Right ventricle myocardium superior (tissue), 1 donor: ENCODE measurements around the gene ADGRE3. TPM values are rescaled to one million over a fixed set of nuclear protein-coding genes. Genes with fewer than 3 reads are reported as not detected.
"Not testable (repeated sequence)": the region's sequence is repeated elsewhere in the genome, so short reads cannot be mapped to it uniquely, and the experiment has no call there.

Source experiments
- ATAC-seq: fragments of 200-7000 bp; cut with Tn5 transposase; one replicate; pipeline ENCODE4 v1.9.1; 2020; ENCODE audit warnings: mild to moderate bottlenecking; ENCODE audit not compliant: poor library complexity
- DNase-seq: peaks from one replicate; pipeline ENCODE4 v3.0.0-alpha.2; 2020
- intact Hi-C: fragments of 100-400 bp; cut with DNase I; formaldehyde crosslinking; loops from one replicate; pipeline ENCODE4 v1.11.2; 2022
- total RNA-seq: library from RNA; stranded (reverse); fragmentation: NEBNext Ultra II Directional; extraction: Animal tissue kit (Norgen Biotek cat#: 25700); gene quantifications from one replicate; pipeline ENCODE4 v1.2.1, GENCODE V29; 2021
- donor health status: DM: no; HTN: yes; CAD: no; lungs with severe emphysema.

ADGRE3 gene
- total RNA-seq, 1 donor from 2014 or later, result not detected

- no peak for DNase-seq
- ATAC-seq, result no peak
- intact Hi-C loops, result no loop called here
Observed at GRCh38 chr19:14672188-14672872, 2.3 kb downstream of the ADGRE3 start.

- ATAC-seq (no peak), DNase-seq (no peak)
- intact Hi-C loops, result no loop called here
Observed at GRCh38 chr19:14670408-14670807, 4.2 kb downstream of the ADGRE3 start.

GRCh38 chr19:14669940-14670339, 4.7 kb downstream of the ADGRE3 start:
- no peak for ATAC-seq

GRCh38 chr19:14661372-14661924, 13.2 kb downstream of the ADGRE3 start:
- intact Hi-C loops, result no loop called here
- ATAC-seq (peak; percentile 18), DNase-seq (no peak)

More at GRCh38 chr19:14669940-14670339, 4.7 kb downstream of the ADGRE3 start:
- no peak for DNase-seq
- intact Hi-C loops, result no loop called here

DNA sequence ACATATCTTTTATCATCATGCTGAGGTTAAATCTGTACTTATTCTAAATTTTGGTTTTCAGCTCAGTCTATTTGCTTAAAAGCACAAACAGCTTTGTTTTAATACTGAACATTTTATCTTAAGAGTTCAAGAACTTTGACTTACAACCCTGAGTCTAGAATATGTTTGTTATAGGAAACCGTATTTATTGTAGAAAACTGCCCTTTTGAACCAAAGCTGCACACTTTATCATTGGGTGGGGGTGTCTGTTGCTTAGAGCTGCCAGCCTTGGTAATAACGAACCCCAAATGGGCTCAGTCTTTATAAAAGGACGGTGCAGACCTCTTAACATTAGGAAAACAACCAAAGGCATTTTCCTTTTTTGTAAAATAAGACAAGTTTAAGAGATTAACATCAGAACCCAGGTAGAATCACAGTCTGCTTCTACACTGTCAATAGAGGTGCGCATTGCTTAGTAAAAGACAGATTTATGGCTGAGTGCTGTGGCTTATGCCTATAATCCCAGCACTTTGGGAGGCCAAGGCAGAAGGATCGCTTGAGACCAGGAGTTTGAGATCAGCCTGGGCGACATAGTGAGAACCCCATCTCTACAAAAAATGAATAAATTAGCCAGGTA, 14.7 kb downstream of the ADGRE3 start:
- ATAC-seq (no peak), DNase-seq (no peak)
- intact Hi-C loops, result no loop called here

GRCh38 chr19:14655726-14656125, 18.9 kb downstream of the ADGRE3 start:
- no peak for ATAC-seq
- intact Hi-C loops, result no loop called here

DNA sequence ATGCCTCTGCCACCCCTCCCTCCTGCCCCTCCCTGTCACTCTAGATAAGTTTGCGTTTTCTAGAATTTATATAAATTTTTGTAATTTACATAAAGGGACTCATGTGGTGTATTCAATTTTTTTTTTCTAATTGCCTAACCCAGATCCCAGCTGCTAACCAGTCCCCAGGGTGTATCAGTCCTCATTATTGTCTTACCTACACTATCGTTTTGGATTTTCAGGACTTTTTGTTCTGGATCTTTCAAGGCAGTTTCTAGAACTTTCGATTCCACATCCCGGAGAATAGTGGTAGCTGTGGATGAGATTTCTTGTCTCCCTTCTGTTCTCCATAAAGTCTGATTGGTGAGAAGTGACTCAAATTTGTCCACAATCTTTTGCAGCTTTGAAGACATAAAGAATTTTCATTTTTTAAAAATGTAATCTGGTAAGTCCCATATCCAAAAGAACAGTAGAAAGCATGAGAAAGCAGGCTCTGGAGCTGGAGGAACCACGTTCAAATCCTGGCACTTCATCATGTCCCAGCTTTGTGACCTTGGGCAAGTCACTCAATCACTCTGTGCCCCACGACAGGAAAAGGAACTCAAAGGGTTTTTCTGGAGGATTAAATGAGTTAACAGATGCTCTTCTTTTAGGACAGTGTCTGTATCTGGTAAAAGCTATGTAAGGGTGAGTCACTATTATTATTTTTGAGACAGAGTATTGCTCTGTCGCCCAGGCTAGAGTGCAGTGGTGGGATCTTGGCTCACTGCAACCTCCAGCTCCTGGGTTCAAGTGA, 19.7 kb downstream of the ADGRE3 start:
- intact Hi-C loops, result no loop called here
- DNase-seq, result no peak
- no peak for ATAC-seq

More at GRCh38 chr19:14655726-14656125, 18.9 kb downstream of the ADGRE3 start:
- no peak for DNase-seq

GRCh38 chr19:14650161-14650560, 24.5 kb downstream of the ADGRE3 start:
- intact Hi-C loops, result no loop called here
- no peak for DNase-seq

GRCh38 chr19:14649020-14649419, 25.6 kb downstream of the ADGRE3 start:
- ATAC-seq (no peak), DNase-seq (no peak)
- intact Hi-C loops, result no loop called here

More at GRCh38 chr19:14650161-14650560, 24.5 kb downstream of the ADGRE3 start:
- ATAC-seq, result no peak

DNA sequence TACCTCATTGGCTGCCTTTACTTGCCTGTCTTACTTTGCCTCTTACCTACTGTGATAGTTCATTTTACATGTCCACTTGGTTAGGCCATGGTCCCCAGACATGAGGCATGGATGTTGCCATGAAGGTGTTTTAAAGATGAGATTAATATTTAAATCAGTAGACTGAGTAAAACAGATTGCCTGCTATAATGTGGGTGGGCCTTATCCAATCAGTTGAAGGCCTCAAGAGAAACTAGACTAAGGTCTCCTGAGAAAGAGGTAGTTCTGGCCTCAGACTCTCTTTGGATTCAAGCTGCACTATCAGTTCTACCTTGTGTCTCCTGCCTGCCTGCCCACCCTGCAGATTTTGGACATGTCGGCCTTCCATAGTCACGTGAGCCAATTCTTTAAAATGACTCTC, 26.1 kb downstream of the ADGRE3 start:
- DNase-seq, result no peak
- ATAC-seq, result no peak
- intact Hi-C loops, result no loop called here

DNA sequence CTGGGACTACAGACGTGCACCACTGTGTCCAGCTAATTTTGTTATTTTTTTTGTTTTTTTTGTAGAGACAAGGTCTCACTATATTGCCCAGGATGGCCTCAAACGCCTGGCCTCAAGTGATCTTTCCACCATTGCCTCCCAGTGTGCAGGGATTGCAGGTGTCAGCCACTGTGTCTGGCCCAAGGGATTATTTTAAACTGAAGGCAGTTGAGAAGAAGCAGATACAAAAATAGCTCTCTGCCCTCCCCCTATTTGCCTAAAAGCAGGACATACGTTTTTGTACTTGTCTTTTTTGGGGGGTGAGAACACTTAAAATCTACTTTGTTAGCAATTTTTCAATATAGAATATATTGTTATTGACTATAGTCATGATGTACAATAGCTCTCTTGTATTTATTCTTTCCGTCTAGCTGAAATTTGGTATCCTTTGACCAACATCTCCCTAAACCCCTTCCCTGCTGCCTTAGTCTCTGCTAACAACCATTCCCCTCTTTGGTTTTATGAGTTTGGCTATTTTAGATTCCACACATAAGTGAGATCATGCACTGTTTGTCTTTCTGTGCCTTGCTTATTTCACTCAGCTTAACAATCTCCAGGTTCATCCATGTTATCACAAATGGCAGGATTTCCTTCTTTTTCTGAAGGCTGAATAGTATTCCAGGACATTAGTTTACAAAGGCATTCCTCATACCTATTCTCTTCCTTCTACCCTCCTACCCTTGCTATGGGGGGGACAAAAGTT, 34.9 kb downstream of the ADGRE3 start:
- ATAC-seq, result no peak

DNA sequence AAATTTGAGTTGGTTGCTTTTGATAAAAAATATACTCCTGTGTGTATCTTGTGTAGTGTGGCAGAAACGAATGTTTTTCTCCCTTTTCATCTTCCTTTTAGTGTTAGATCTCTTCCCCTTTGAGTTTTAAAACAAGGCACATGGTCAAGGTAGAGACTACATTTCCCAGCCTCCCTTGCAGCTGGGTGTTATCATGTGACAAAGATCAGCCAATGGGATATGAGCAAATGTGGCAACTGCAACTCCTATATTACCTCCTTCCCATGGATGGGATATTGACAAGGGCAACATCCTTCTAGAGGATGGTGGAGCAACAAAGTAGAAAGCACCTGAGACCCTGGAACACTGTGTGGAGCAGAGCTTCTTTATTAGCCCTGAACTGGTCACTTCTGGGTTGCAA, 42.4 kb downstream of the ADGRE3 start:
- DNase-seq (no peak), ATAC-seq (no peak)
- intact Hi-C loops, result no loop called here

More for the DNA sequence above, 34.9 kb downstream of the ADGRE3 start:
- intact Hi-C loops, result no loop called here
- DNase-seq, result no peak

DNA sequence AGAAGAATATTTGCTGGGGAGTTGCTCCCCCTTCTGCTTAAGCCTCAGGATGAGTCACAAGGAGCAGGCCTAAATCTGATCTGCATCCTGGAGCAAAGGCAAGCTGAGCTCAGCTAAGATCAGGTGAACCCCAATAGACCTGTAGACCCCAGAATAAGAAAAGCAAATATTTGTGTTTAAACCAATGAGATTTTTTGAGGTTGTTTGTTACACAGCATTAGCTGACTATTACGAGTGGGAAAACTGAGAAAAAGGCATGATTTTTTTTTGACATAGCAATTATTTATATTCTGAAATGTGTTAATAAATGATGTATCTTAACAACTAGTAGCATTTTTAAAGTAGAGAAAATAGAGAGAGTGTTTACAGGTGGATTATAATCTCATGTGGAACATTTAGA, 45.1 kb downstream of the ADGRE3 start:
- intact Hi-C loops, result no loop called here
- no peak for DNase-seq
- ATAC-seq, result no peak

GRCh38 chr19:14624491-14624890, 50.2 kb downstream of the ADGRE3 start:
- ATAC-seq, intact Hi-C loops, DNase-seq: not testable (repeated sequence)

DNA sequence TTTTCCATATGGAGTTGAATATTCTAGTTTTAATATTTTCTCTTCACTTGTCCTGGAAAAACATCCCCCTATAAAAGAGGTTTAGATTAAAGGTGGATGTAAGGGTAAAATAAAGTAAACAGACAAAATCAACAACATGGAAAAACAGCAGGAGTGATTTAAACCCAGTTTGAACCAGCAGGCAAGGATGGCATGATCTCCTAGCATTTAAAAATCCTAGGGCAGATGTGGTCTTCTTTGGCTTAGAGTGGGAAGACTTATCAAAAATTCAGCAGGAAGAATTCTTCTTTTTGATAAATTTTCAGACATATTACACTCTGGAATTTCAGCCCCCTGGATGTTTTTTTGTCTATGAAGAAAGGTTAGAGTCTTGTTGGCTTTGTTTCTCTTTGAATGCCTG, 55.2 kb downstream of the ADGRE3 start:
- intact Hi-C loops, result no loop called here
- DNase-seq, result no peak
- no peak for ATAC-seq

DNA sequence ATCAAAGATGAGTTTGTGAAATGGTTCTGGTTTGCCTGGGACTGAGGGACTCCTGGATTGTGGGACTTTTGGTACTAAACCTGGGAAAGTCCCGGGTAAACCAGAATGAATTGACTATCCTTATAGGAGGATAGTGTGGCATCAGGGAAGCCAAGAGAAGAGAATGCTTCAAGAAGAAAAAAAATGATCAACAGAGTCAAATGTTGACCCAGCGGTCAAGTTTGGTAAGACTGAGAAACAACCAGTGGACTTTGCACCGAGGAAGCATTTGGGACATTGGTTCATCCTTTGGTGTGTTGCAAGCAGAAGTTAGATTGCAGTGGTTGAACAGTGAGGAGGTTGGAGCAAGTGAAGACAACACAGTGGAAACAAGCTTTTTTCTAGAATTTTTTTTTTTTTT, 58.2 kb downstream of the ADGRE3 start:
- DNase-seq, result no peak
- ATAC-seq, result no peak
- intact Hi-C loops, result no loop called here

GRCh38 chr19:14615623-14616022, 59.0 kb downstream of the ADGRE3 start:
- intact Hi-C loops, result no loop called here
- DNase-seq (no peak), ATAC-seq (no peak)

DNA sequence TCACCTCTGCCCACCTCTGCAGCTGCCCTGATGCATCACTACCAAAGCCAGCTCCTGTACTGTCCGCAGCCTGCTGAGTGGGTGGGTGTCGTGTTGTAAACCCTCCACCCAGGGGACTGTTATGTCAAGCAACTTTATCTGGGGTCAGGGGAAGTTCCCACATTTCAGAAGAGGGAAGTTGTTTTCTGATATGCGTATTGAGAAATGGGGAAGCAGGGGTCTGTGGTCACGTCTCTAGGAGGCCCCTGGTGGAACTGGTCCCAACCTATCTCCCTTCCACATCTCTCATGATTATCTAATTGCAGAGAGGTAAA, 60.6 kb downstream of the ADGRE3 start:
- intact Hi-C loops, result no loop called here
- ATAC-seq (no peak), DNase-seq (no peak)
